Activated CD8-positive, alpha-beta memory T cell treated with anti-CD3 and anti-CD28 coated beads, Interleukin-2, amount 50 U/mL, for 4 hours (primary cell): ENCODE measurements around the gene ACBD5.

Experiments
- DNase-seq: peaks from one replicate; pipeline ENCODE4 v3.0.0-alpha.2; 2020

Gene ACBD5

GRCh38 chr10:27145937-27146336, 94.7 kb downstream of the ACBD5 start:
- DNase-seq: no peak
